ENCODE results near the gene MAPK11.

Gene MAPK11

DNA sequence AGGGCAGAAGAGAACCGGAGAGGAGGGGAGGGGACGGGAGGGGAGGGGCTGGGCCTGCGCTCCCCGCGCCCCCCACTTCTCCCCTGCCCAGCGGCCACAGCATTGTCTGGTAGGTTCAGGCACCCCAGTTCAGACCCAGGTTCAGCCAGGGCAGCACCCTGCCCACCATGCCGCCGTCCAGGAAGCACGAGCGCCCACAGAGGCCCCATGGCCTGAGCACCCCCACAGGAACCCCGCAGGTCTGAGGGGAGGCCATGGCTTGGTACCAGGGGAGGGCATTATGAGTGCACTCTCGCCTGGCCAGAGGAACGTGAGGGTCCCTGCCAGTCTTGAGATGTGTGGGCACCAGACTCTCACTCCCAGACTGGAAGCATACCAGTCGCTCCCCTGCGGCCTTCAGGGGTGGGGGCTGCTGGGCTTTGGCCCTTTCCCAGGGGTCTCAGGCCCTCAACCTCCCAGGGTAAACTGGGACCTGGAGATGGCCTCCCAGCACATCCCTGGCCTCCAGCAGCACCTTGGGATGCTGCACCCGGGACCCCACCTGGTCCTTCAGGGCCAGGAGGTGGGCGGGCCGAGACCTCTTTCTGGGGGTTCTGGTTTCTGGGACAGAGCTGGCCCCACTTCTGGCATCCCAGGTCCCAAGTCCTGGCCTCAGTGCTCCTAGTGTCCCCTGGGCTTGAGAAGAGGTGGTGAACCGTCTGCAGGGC lies 37.9 kb upstream of the MAPK11 start:
- no peak for DNase-seq

GRCh38 chr22:50306753-50307749 lies 36.9 kb upstream of the MAPK11 start, which contains the start of gene PLXNB2:
PLXNB2 (minus strand) TSS chr22:50307646; CDS start chr22:50290584, 17,062 bp downstream.
- peak; percentile 78 for DNase-seq

DNA sequence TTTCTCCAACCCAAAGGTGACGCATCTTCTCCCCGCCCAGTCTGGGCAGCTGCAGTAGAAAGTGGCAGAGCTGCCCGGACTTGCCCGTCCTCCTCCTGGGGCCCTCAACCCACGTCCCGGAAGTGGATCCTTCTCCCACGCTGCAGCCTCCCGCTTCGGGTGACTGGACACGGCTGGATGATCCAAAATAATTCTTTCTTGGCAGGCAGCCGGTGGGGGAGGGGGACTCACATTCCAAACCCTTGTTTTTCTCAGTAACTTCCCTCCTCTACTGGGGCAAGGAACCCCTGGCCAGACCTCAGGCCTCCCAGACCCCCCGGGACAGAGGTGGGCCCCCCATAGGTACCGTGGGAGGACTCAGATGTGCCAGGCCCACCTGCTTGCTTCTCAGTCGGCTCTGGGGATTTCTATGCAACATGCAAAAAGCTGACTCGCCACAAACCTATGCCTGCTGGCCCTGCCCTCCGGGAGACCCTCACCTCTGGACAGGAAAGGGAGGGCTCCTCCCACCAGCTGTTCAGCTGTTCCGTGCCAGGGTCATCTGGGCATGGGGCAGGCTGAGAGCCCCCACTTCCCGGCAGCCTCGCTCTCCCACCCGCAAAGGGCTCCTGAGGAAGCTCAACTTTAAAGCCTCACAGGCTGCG lies 35.9 kb upstream of the MAPK11 start:
- DNase-seq = peak; percentile 71

DNA sequence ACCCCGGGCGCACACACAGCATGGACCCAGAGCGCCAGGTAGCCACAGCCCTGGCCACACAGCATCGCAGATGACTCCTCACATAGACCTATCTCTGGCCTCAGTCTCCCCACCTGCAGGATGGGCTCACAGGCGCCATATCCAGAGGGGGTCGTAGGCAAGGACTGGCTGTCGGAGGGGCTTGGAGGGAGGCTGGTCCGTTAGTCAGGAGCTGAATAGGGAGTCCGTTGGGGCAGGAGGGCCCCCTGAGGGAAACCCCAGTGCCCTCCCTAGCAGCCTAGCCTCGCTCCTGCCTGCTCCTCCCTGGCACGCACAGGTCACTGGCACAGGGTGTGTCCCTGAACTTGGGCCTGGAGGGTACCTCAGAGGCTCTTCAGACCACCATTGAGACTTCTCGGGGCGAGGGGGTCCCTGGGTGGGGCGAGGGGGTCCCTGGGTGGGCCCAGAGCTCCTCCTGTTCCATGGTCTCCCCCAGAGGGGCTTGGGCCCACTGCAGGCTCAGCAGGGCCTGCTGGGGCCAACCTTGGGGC lies 35.3 kb upstream of the MAPK11 start:
- no peak for DNase-seq

DNA sequence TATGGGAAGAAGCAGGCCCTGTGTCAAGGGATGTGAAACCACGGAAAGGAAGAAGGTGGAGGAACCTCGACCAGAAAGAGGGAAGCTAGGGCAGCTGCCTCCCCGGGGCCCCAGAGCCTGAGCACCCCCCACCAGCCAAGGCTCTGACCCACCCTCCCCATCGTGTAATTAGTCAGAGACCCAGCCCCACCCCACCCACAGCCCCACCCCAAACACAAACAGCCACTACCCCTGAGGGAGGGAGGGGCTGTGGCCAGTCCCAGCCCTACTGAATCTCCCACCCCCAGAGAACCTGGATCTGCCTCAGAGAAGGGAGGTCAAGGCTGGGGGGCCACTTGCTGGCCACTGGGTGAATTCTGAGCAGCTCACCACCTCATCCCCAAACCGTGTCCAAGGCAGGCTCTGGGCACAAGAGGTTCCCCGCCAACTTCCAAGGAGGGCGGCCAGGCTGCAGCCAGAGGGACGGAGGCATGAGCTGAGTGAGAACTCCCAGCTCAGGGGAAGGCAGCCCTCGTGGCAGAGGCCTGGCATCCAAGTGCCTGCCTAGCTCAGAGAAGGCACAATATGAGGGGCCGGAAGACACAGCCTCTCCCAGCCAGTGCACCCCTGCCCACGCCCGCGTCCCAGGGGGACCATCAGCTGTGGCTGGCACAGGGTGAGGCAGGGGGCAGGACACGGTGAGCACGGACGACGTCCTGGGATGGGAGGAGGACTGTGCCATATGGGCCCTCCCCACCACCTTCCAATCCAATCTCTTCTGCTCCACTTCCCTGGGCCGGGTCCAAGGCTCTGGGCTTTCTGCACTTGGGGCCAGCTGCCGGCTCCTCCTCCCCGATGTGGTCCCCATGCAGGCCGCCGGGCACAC lies 34.6 kb upstream of the MAPK11 start:
- DNase-seq = no peak

DNA sequence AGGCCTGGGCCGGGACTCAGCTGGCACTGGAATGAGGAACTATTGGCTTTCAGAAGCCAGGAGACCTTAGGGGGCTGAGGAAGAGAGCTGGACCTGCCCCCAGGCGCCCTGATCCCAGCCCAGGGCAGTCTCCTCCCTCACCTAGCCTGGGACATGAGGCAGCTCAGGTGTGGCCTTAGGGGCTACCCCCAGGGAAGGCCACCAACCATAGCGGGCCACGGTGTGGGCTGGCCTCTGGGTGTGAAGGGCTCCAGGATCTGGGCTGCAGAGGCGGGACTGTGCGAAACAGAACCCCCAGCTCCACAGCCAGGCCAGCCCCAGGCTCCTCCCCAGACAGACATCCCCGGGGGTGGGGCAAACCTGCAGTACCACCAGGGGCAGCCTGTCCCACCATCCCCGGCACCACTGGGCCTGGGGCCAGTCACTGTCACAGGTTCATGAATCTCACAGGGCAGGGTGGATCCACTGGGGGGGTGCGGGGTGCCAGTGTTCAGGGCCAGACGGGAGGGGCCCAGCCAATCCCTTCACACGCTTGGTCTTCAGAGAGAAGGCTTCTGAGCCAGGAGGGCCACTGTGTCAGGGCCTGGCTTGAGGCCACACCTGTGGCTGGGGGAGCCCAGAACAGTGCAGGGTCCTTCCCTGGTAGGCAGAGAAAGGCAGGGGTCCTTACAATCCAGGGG lies 33.8 kb upstream of the MAPK11 start:
- no peak for DNase-seq

- no peak for DNase-seq
Observed at GRCh38 chr22:50303515-50303847, 33.3 kb upstream of the MAPK11 start.

DNA sequence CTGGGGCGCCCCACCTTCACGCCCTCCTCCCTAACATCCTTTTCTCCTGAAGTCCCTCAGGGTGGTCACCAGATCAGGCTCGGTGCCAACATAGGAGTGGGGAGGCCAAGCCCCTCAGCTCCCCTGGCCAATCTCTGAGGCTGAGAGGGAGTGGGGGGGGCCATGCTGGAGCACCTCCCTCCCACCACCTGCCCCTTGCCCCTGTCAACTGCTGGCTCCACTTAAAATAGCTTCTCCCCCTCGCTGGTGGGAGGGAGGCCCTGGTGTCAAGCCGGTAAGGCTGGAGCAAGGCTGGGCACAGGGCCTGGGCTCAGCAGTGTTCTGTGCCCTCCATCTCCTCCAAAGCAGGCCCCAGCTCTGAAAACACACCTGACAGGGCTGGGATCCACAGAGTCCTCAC lies 32.4 kb upstream of the MAPK11 start:
- DNase-seq = no peak

- DNase-seq = no peak
Observed at GRCh38 chr22:50302041-50302541, 31.9 kb upstream of the MAPK11 start.

- no peak for DNase-seq
Observed at GRCh38 chr22:50301581-50301991, 31.4 kb upstream of the MAPK11 start.

DNA sequence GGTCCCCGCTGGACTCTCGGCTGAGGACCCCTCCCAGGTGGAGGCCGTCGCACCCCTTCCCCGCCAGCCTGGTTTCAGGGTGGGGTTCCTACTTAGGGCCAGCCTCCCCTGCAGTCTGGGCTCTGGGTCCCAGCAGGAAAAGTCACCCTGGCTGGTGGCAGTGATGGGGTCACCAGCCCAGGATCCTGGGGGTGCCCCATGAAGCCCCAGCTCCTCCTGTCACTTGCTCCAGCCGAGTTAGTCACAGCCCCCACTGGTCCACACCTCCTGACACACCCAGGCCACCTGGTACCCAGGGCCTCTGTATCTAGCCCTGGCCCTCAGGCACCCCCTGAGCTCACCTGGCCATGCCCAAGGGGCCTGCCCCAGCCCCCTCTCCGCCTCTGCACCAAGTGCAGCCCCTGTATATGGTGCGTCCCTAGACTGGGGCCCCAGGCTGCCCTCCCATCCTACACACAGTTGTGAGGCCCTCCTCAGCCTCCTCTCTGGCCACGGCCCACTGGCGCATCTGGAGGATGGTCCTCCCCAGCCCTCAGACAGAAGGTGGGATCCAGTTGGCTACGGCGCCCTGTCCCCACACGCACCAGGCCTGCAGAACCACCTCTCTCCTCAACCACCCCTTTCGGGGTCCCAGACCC lies 30.6 kb upstream of the MAPK11 start:
- no peak for DNase-seq

GRCh38 chr22:50299785-50300619 lies 29.8 kb upstream of the MAPK11 start:
- no peak for DNase-seq

DNA sequence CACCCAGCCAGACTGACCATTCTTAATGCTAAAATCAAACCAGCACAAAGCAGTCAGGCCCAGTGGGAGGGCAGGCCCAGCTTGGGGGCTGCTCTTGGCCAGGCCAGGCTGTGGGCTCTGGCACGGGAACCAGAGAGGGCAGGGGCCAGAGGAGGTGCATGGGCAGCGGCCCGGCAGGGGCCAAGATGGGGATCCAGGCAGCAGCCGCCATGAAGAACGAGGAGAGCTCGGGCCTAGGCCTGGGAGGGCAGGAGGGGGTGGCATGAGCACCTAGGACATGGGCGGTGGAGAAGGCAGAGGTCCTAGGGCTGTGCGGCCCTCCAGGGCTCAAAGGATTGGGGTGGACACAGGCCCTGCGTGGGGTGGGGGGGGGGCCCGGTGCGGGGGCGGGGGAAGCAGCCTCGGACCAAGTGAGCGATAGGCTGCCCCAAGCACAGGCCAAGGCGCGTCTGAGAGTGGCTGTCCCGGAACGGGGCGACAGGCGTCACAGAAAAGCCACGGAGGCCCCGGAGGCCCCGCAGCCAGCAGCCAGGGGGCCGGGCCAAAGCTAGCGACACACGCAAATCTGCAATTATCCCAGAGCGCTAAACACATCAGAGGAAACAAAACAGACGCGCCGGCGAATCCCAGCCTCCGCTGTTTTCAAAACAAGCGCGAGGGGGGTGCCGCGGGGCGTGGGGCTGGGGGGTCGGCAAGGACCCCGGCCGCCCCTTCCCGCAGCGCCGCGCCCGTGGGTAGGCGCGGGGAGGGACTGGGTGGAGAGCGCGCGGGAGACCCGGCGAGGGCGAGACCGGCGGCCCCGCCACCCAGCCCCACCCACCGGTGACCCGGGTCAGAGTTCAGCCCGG lies 29.0 kb upstream of the MAPK11 start:
- DNase-seq = no peak

- DNase-seq = no peak
Observed at GRCh38 chr22:50298266-50298637, 28.1 kb upstream of the MAPK11 start.

GRCh38 chr22:50297510-50298265 lies 27.5 kb upstream of the MAPK11 start:
- DNase-seq = no peak

DNA sequence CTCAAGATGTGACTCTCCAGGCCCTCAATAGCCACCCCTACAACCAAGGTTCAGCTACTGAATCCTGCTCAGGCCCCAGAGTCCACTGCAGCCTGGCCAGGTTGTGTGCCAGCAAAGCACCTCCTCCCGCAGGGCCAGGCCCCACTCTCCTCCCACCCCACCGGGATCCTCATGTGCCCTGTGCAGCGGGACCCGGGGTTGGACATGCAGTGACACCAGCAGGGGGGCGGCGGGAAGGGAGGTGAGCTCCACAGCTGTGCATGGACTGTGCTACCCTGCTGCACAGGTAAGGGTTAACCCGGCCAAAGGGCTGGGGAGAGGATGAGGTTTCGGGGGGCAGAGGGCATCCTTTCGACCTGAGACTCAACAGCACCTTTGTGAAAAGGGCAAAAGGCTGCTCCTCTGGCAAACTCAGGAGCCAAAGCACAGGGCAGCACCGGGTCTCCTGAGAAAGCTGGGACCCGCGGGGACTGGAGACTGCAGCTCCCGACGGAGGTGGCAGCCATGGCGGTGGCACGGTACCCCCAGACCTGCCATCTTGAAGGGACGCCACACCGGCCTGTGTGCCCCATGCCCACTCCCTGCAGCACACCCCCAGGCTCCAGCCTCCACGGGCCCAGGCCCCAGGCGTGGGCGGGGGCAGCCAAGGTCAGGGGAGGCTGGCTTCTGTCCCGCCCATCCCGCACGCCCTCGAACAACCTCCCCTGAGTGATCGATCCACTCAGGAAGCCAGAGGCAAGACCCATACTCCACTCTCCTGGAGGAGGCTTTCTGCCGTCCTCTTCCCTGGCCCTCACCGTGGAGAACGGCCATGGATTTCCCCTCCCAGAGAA lies 26.7 kb upstream of the MAPK11 start:
- no peak for DNase-seq

DNA sequence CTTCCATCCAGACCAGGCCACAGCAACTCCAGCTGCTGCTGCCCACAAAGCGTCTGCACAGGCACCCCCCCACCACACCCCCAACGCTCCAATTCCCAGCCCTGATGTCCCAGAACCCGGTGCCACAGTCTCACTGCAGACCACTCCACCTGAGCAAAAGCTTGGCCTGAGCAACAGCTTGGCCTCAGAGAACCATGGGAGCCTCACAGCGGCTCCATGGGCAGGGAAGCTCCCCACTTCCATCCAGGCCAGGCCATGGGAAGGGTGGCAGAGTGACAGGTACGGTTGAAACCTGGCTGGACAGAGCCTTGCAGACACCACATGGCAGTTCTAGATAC lies 24.1 kb upstream of the MAPK11 start:
- DNase-seq = no peak

Measured in NCI-H1436 (cell line).